HG03135 (cell line): ENCODE results near the gene CLPTM1.
A peak's percentile ranks its signal among the peaks of the same experiment; 100 is the strongest.

Experiments used
- ATAC-seq: cut with Tn5 transposase; IDR thresholded peaks from one replicate; pipeline ENCODE4 v1.9.1; 2021; ENCODE audit warnings: mild to moderate bottlenecking, moderate library complexity; ENCODE audit not compliant: unreplicated experiment

CLPTM1 gene

DNA sequence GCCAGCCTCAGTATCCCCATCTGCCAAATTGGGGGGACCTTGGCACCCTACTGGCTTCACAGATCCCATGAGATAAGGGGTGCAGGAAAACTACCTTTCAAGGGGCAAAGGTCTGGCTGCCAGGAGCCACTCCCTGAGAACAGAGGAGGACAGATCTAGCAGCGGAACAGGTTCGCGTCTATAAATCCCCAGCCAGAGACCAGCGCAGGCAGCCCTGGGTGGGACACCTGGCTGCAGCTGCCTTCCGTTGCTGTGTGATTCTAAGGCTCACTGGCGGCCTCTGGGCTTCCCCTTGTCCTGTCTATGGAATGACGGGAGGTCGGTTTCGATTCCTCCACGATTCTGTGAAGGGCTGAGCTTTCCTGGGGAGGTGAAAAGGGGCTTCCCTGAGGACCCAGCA, 53.4 kb downstream of the CLPTM1 start:
- no peak for ATAC-seq

DNA sequence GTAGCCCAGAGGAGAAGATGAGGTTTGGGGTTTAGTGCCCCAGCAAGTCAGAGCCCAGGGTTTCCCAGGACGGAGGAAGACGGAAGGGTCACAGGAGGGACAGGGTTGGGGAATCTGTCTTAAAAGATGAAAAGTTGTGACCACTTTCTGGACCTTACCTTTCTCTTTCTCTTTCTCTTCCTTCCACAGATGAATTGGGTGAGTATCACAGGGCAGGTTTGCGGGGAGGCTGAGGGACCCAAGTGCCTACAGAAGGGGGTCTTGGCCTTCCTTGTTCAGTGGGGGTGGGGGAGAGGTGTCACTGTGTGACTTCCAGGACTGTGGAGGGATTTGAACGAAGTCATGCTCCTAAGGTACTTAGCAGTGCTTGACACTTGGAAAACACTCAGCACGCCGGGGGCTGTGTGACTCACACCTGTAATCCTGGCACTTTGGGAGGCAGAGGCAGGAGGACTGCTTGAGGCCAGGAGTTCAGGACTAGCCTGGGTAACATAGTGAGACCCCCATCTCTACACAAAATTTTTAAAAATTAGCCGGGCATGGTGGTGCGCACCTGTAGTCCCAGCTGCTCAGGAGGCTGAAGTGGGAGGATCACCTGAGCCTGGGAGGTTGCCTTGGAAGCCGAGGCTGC, 54.6 kb downstream of the CLPTM1 start:
- ATAC-seq = no peak

DNA sequence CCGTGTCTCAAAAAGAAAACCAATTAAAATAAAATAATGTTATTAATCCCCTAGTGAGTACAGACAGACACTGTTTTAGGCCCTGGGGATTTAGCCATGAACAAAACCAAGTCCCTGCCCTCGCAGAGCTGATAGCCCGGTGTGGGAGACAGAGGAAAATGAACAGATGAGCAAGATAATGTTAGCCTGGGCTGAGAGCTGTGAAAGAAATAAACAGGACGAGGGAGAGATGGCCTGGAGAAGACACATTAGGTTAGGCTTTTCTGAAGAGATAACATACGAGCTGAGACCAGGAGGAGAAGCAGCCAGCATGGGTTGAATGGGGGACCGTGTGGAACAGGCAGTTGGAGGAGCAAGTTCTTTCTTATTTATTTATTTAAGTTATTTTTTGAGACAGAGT, 55.1 kb downstream of the CLPTM1 start:
- no peak for ATAC-seq

DNA sequence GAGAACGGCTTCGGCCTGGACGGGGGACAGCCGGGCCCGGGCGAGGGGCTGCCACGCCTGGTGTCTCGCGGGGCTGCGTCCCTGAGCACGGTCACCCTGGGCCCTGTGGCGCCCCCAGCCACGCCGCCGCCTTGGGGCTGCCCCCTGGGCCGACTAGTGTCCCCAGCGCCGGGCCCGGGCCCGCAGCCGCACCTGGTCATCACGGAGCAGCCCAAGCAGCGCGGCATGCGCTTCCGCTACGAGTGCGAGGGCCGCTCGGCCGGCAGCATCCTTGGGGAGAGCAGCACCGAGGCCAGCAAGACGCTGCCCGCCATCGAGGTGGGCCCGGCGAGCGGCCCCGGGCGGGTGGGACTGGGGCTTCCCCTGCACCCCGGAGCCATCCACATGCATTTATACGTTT, 56.8 kb downstream of the CLPTM1 start:
- ATAC-seq = no peak

DNA sequence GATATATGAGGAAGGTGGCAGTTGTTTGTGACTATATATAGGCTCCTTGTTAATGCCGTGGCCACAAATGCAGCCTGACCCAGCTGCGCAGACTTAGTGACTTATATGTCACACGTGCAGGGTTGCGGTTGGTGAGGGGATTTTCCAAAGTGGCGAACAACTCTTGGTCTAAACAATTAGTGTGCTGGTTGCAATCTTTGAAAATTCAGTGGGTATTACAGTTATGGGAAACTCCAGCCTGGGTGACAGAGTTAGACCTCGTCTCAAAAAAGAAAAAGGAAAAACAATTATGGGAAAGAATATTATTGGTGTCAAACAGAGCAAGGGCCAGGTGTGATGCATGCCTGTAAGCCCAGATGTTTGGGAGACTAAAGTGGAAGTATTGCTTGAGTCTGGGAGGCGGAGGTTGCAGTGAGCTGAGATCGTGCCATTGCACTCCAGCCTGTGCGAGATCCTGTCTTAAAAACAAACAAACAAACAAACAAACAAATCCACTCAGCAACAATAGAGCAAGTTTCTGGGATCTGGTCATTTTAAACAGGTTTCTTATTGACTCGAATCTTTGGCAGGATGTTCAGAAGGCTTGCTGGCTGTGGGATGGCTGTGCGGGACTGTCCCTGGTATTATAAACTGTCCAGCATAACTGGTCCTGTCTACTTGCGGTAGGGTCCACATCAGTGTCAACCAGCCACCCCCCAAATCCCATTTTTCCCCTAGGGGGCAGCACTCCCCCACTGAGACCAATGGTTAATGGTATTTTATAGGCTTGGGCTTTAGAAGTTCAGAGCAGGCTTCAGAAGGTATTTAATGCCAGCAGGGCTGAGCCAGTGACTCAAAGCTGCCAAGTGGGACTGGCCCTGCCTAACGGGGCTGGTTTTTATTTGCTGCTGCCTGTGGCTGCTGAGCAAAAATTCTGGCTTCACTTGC, 61.5 kb downstream of the CLPTM1 start:
- peak; percentile 72 for ATAC-seq

DNA sequence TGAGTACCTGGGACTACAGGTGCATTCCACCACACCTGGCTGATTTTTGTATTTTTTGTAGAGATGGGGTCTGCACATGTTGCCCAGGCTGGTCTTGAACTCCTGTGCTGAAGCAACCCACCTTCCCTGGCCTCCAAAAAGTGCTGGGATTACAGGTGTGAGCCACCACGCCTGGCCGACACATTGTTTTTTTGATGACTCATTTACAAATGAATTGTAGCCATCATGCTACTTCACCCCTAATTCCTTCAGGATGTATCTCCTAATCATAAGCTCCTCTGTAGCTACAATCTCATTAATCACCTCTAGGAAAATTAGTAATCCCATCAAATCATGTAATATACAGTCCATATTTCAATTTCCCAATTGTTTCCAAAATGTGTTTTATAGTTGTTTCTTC, 64.0 kb downstream of the CLPTM1 start:
- ATAC-seq = no peak

DNA sequence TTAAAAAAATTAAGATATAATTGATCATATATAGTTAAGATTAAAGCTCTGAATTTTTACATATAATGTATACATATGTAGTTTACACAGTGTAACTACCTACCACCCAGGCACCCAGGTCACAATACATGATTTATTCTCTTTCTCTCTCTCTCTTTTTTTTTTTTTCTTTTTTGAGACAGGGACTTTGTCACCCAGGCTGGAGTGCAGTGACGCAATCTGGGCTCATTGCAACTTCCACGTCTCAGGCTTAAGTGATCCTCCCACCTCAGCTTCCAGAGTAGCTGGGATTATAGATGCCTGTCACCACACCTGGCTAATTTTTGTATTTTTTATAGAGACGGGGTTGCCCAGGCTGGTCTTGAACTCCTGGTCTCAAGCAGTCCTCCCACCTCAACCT, 64.9 kb downstream of the CLPTM1 start:
- ATAC-seq = no peak

DNA sequence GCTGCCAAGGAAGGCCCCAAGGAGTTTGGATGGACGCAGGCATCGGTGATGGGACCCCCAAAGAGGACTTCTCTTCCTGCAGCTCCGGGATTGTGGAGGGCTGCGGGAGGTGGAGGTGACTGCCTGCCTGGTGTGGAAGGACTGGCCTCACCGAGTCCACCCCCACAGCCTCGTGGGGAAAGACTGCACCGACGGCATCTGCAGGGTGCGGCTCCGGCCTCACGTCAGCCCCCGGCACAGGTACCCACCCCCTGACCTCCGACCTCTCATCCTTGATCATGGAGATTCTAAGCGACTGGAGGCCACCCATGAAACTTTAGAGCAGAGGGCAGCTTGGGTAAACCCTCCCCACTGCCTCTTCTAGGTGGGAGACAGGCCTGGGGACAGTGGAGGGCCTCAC, 66.8 kb downstream of the CLPTM1 start:
- no peak for ATAC-seq

DNA sequence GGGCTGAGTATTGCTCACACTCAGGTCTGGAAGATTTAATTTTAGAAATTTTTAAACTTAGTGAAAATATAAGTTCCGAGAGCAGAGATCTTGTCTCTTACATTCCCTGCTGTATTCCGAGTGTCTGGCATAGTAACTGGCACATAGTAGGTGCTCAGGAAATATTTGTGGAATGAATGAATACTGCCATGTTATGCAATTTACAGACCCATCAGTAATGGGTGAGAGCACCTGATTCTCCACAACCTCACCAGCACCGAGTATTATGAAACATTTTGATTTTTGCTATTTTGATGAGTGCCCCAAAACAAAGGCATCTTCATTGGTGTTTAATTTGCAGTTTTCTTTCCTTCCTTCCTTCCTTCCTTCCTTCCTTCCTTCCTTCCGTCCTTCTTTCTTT, 67.9 kb downstream of the CLPTM1 start:
- no peak for ATAC-seq

DNA sequence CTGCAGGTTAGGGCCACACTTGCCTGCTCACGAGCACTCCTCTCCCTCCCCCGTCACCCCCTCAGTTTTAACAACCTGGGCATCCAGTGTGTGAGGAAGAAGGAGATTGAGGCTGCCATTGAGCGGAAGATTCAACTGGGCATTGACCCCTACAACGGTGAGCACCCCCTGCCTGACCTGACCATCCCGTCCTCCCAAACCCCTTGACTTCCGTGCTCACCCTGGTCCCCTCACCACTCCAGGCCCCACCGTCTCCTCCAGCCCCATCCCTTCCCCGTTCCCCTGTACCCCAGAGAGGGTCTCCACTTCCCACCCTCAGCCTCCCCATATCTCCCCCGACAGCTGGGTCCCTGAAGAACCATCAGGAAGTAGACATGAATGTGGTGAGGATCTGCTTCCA, 70.1 kb downstream of the CLPTM1 start:
- no peak for ATAC-seq

DNA sequence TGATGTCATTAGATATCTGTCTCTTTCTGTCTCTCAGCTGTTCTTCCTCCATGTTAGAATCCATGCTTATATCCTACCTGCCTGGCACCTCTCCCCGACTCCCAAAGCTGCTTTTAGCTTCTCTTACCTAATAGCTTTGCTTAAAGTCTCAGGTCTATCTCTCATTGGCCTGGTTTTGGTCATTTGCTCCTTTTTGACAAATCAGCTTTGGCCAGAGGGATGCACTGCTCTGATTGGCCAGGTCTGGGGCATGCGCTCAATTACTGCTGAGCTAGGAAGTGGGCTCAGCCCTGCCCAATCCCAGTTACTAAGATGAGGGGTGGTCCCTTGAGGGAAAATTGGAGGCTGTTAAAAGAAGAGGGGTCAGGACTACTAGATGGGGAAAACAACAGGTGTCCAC, 72.2 kb downstream of the CLPTM1 start:
- no peak for ATAC-seq

DNA sequence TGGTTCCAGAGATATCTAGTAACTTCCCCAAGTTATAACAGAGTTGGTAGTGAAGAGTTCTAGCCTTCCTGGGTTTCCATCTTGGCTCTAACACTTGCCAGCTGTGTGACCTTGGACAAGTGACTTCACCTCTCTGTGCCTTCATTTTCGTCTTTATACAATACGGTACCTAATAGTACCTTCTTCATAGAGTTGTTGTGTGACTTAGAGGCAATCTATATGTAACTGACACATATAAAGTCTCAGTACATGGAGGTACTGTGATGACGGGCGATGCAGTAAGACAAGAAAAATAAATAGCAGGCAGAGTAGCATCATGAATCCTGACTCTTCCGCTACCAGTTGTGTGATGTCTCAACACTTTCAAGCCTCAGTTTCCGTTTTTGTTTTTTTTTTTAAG, 75.6 kb downstream of the CLPTM1 start:
- no peak for ATAC-seq

DNA sequence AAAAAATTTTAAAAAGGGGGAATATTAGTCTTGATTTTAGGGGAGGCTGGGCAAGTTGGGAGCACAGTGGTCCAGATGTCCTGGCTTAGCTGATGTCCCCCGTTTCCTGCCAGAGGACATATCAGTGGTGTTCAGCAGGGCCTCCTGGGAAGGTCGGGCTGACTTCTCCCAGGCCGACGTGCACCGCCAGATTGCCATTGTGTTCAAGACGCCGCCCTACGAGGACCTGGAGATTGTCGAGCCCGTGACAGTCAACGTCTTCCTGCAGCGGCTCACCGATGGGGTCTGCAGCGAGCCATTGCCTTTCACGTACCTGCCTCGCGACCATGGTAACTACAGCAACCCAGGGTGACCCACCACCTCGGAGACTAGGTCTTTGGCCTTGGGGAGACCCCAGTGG, 77.2 kb downstream of the CLPTM1 start:
- ATAC-seq = no peak

DNA sequence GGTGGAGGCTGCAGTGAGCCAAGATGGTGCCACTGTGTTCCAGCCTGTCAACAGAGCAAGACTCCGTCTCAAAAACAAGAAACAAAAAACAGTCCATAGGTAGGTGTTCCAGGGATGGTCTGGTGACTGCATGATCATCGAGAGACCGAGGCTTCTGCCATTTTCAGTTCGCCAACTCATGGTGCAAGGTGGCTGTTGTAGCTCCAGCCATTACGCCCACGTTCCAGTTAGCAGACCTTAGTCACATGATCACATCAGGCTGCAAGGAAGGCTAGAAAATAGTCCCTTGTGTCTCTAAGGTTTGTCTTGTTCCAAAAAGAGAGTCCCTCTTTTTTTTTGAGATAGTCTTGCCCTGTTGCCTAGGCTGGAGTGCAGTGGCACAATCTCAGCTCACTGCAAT, 80.6 kb downstream of the CLPTM1 start:
- ATAC-seq = no peak

DNA sequence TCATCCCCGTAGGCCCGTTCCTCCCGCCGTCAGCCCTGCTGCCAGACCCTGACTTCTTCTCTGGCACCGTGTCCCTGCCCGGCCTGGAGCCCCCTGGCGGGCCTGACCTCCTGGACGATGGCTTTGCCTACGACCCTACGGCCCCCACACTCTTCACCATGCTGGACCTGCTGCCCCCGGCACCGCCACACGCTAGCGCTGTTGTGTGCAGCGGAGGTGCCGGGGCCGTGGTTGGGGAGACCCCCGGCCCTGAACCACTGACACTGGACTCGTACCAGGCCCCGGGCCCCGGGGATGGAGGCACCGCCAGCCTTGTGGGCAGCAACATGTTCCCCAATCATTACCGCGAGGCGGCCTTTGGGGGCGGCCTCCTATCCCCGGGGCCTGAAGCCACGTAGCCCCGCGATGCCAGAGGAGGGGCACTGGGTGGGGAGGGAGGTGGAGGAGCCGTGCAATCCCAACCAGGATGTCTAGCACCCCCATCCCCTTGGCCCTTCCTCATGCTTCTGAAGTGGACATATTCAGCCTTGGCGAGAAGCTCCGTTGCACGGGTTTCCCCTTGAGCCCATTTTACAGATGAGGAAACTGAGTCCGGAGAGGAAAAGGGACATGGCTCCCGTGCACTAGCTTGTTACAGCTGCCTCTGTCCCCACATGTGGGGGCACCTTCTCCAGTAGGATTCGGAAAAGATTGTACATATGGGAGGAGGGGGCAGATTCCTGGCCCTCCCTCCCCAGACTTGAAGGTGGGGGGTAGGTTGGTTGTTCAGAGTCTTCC, 82.4 kb downstream of the CLPTM1 start:
- ATAC-seq = no peak

DNA sequence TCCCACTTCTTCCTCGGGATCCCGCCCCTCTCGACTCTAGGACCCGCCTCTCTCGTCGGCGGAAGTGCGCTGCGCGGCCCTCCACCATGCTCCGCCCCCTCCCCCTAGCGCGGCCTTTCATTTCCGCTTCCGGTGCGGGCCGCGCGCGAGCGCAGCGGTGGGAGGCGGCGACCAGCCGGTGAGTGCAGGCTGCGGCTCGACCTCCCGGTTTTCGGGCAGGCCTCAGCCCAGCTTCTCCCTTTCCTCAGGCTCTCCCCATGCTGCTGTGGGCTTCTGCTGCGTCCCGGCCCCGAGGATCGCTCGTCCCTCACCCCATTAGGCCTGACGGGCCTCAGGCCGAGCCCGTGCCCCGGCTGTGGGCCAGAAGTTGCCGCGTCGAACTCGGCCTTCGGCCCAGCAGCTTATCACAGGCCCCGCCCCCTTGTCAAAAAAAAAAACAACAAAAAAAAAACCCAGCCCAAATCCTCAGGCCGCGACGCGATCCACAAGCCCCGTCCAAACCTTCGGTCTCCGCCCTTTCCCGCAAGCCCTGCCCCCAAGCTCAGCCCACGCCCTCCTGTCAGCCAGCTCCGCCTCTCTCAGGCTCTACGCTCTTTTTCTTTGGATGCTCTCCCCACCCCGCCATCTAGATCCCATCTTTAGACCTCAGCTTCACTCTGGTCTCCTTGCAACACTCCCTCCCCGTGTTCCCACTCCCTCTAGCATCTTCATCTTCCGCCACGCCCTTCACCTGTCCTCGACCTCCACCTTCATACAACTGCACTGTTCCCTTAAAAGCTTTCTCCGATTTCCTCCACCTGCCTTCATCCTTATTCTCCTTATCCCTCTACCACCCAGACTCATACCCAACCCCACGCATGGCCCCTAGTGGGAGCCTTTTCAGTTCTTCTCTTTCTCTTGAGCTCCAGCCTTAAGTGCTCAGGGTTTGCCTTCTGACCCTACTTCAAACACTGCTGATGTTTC, 84.0 kb downstream of the CLPTM1 start, which contains the start of gene CLASRP:
TSS of gene CLASRP (plus strand) at position 115 of the 963 bp plus-strand sequence. CDS start 1,168 bp downstream, outside the sequence.
- ATAC-seq = peak; percentile 78

DNA sequence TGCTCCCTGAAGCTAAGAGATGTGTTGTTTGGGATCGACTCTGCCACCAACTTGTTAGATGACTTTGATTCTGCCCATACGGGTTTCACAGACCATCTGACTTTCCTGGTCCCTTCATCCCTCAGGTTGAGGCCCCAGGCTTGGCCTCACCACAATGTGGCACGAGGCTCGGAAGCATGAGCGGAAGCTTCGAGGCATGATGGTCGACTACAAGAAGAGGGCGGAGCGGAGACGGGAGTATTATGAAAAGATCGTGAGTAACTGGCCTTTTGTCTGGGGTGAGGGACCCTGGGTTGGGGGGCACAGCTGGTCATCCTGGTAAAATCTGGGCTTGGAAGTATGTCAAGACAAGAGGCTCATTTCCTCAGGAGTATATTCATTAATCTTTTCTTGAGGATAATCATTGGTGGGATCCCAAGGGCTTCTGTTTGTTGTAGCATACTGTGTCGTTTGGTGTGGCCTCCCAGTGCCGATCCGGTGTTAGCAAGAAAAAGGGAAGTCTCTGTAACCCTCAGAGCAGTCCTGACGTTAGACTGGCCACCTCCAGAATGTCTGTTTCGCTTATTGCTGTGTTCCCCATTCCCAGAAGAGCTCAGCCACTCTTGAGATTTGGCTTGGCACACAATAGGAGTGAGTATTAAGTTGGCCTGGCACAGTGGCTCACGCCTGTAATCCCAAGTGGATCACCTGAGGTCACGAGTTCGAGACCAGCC, 85.0 kb downstream of the CLPTM1 start:
- no peak for ATAC-seq

DNA sequence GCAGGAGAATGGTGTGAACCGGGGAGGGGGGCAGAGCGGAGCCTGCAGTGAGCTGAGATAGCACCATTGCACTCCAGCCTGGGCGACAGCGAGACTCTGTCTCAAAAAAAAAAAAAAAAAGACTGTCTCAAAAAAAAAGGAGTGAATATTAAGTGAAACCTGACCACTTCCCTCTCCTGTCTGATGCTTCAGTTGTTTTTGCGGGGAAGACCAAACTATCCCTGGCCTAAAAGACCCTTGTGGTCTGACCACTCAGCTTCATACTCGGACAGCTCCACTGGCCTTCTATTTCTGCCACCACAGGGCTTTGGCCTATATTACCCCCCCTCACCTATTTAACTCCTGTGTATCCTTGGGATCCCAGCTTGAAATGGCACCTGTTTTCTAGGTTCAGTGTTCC, 85.9 kb downstream of the CLPTM1 start:
- no peak for ATAC-seq
